Hair follicle dermal papilla cell (primary cell): Measurements from ENCODE around the gene DSG4. TPM values are rescaled to one million over a fixed set of nuclear protein-coding genes. Genes with fewer than 3 reads are reported as not detected.

Source experiments
- small RNA-seq: library from RNA; depleted of rRNA; stranded (forward); fragments of <200 nt; gene quantifications from one replicate; pipeline ENCODE3, GENCODE V24; 2012
- total RNA-seq: library from RNA; depleted of rRNA; stranded (reverse); fragments of >200 nt; gene quantifications from 2 replicates; pipeline ENCODE4 v1.2.3, GENCODE V29; 2012

DSG4 gene, protein sequence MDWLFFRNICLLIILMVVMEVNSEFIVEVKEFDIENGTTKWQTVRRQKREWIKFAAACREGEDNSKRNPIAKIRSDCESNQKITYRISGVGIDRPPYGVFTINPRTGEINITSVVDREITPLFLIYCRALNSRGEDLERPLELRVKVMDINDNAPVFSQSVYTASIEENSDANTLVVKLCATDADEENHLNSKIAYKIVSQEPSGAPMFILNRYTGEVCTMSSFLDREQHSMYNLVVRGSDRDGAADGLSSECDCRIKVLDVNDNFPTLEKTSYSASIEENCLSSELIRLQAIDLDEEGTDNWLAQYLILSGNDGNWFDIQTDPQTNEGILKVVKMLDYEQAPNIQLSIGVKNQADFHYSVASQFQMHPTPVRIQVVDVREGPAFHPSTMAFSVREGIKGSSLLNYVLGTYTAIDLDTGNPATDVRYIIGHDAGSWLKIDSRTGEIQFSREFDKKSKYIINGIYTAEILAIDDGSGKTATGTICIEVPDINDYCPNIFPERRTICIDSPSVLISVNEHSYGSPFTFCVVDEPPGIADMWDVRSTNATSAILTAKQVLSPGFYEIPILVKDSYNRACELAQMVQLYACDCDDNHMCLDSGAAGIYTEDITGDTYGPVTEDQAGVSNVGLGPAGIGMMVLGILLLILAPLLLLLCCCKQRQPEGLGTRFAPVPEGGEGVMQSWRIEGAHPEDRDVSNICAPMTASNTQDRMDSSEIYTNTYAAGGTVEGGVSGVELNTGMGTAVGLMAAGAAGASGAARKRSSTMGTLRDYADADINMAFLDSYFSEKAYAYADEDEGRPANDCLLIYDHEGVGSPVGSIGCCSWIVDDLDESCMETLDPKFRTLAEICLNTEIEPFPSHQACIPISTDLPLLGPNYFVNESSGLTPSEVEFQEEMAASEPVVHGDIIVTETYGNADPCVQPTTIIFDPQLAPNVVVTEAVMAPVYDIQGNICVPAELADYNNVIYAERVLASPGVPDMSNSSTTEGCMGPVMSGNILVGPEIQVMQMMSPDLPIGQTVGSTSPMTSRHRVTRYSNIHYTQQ
- not detected in 2 replicates for total RNA-seq

DNA sequence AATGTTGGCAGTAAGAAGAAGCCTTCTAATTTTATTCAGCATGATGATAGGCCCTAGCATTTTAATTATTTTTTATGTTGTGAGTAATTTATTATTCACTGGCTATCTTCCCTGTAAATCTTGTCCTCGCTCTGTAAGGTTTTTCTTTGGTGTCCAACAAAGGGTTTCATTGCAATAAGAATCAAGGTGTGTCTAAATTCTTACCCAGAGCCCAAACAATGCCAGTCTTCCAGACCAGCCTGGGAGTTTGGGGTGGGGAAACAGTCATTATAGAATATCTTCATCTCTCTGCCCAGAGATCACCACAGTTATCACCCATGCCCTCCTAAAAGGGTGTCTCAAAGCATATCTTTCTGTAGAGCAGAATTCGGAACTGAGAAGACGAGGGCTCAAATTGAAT is at the start of gene DSG4:
TSS of gene DSG4 (plus strand) at position 301 of the 400 bp plus-strand sequence. CDS start 135 bp downstream, outside the sequence.

DNA sequence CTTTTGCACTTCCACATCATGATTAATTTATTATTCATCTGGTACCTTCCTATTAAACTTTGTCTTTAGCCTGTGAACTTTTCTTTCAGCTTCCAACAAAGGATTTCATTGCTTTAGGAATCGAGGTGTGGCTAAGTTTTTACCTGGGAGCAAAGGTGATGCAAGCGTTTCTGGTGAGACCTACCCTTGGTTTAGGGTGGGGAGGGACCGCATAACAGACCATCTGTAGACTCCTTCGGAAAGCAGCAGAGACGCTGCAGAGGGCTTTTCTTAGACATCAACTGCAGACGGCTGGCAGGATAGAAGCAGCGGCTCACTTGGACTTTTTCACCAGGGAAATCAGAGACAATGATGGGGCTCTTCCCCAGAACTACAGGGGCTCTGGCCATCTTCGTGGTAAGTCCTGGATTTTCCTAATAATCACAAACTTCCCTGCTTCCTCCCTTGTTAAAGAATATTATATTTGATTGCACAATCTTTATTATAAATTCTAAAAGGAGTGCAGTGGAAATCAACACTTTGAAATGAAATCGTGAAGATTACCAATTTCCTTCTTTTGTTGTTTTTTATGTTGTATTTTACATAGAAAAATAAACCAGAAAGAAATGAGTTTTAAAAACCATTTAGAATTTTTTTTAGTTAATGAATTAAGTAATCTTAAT is 71.1 kb downstream of the DSG4 start, which contains the start of gene DSG3:
TSS of gene DSG3 (plus strand) at position 212 of the 662 bp plus-strand sequence. CDS start at position 349, 137 bp downstream.

Small RNA genes within 50 kb of the gene (small RNA-seq; reads per million reads assigned to genes)
- gene RF00019: not detected
- gene RNU6-167P: not detected

Other genes with a start within 250 kb of the DSG4 start
- under 0.01 TPM in 1 of 2 replicates, not detected in the other for gene DSC1, start 213.9 kb upstream of the DSG4 start, total RNA-seq
- gene DSG1, start 58.6 kb upstream of the DSG4 start, total RNA-seq: not detected in 2 replicates
- gene DSG3, start 71.0 kb downstream of the DSG4 start, total RNA-seq: 0.32 and 0.36 TPM in 2 replicates
- 0.12 and 0.49 TPM in 2 replicates for gene DSG2, start 121.4 kb downstream of the DSG4 start, total RNA-seq
- gene TTR, start 215.1 kb downstream of the DSG4 start, total RNA-seq: 0.61 TPM in 1 of 2 replicates, not detected in the other